ENCODE measurements around the gene FUBP1.

Gene FUBP1

GRCh38 chr1:77910116-77910515, 68.8 kb downstream of the FUBP1 start:
- DNase-seq (ENCODE audit: low read depth), result no peak
- no peak for TF ChIP-seq CTCF (IDR thresholded peaks at IDR 0.05; ENCODE audit: low read depth, low read length)
- TF ChIP-seq POLR2A (IDR thresholded peaks at IDR 0.05; ENCODE audit: extremely low read depth, insufficient read length), result no peak
- TF ChIP-seq MAX (IDR thresholded peaks at IDR 0.05; ENCODE audit: low read depth, low read length), result no peak
- TF ChIP-seq MYC (IDR thresholded peaks at IDR 0.05; ENCODE audit: low read depth, low read length), result no peak
- H3K4me3 ChIP-seq (ENCODE audit: low read depth, low read length), result no peak overlapping the region

- DNase-seq (ENCODE audit: low read depth), result no peak
- H3K4me3 ChIP-seq (ENCODE audit: low read depth, low read length), result no peak overlapping the region
- TF ChIP-seq CTCF (IDR thresholded peaks at IDR 0.05; ENCODE audit: low read depth, low read length), result no peak
- TF ChIP-seq MYC (IDR thresholded peaks at IDR 0.05; ENCODE audit: low read depth, low read length), result no peak
- TF ChIP-seq POLR2A (IDR thresholded peaks at IDR 0.05; ENCODE audit: extremely low read depth, insufficient read length), result no peak
- TF ChIP-seq MAX (IDR thresholded peaks at IDR 0.05; ENCODE audit: low read depth, low read length), result no peak
These were observed 72.2 kb downstream of the FUBP1 start for GRCh38 chr1:77906624-77907023.

- no peak for DNase-seq (ENCODE audit: low read depth)
- TF ChIP-seq CTCF (IDR thresholded peaks at IDR 0.05; ENCODE audit: low read depth, low read length) (no peak), MYC (IDR thresholded peaks at IDR 0.05; ENCODE audit: low read depth, low read length) (no peak), MAX (IDR thresholded peaks at IDR 0.05; ENCODE audit: low read depth, low read length) (no peak), POLR2A (IDR thresholded peaks at IDR 0.05; ENCODE audit: extremely low read depth, insufficient read length) (no peak)
- no peak overlapping the region for H3K4me3 ChIP-seq (ENCODE audit: low read depth, low read length)
These were observed 72.8 kb downstream of the FUBP1 start for GRCh38 chr1:77906019-77906545.

GRCh38 chr1:77905603-77906002, 73.3 kb downstream of the FUBP1 start:
- DNase-seq (ENCODE audit: low read depth), result no peak
- TF ChIP-seq MAX (IDR thresholded peaks at IDR 0.05; ENCODE audit: low read depth, low read length) (no peak), CTCF (IDR thresholded peaks at IDR 0.05; ENCODE audit: low read depth, low read length) (no peak), POLR2A (IDR thresholded peaks at IDR 0.05; ENCODE audit: extremely low read depth, insufficient read length) (no peak), MYC (IDR thresholded peaks at IDR 0.05; ENCODE audit: low read depth, low read length) (no peak)

GRCh38 chr1:77900687-77901293, 78.1 kb downstream of the FUBP1 start:
- H3K4me3 ChIP-seq (ENCODE audit: low read depth, low read length), result no peak overlapping the region
- peak; percentile 61 for DNase-seq (ENCODE audit: low read depth)
- no peak for TF ChIP-seq MAX (IDR thresholded peaks at IDR 0.05; ENCODE audit: low read depth, low read length)
- TF ChIP-seq CTCF (IDR thresholded peaks at IDR 0.05; ENCODE audit: low read depth, low read length), result peak; percentile 45
- TF ChIP-seq MYC (IDR thresholded peaks at IDR 0.05; ENCODE audit: low read depth, low read length), result no peak
- TF ChIP-seq POLR2A (IDR thresholded peaks at IDR 0.05; ENCODE audit: extremely low read depth, insufficient read length), result no peak

More at GRCh38 chr1:77905603-77906002, 73.3 kb downstream of the FUBP1 start:
- H3K4me3 ChIP-seq (ENCODE audit: low read depth, low read length), result no peak overlapping the region
